ENCODE measurements around the gene RPP25L. TPM values are rescaled to one million over a fixed set of nuclear protein-coding genes. Genes with fewer than 3 reads are reported as not detected.

RPP25L gene
- total and polyA plus RNA-seq, 9 of the 15 experiments (the other 6 are each of a cell fraction or from before 2014, with no cell fraction given): 16.3 to 43.7 (median 29.0) TPM

GRCh38 chr9:34658461-34658860, 46.6 kb upstream of the RPP25L start:
- POLR2A ChIA-PET: no interaction called here
- no peak for FAIRE-seq
- TF ChIP-seq ZNF444 (CRISPR knock-in tag; IDR thresholded peaks at IDR 0.05) (no peak), ZNF75A (CRISPR knock-in tag; IDR thresholded peaks at IDR 0.05) (no peak), ZNF518B (CRISPR knock-in tag; IDR thresholded peaks at IDR 0.05) (no peak), FOS (IDR thresholded peaks at IDR 0.05; ENCODE audit: extremely low read depth, insufficient read length) (no peak), ZNF507 (tag; conservative IDR thresholded peaks at IDR 0.05) (no peak), ETV5 (CRISPR knock-in tag; IDR thresholded peaks at IDR 0.05; ENCODE audit: low read depth) (no peak), TSC22D4 (tag; IDR thresholded peaks at IDR 0.05) (no peak), CCAR2 (IDR thresholded peaks at IDR 0.05; ENCODE audit: low read depth, low read length) (no peak), SREBF1 (IDR thresholded peaks at IDR 0.05; ENCODE audit: borderline replicate concordance, low read depth, low read length) (no peak), FOSL1 (tag; conservative IDR thresholded peaks at IDR 0.05) (no peak), CBX1 (IDR thresholded peaks at IDR 0.05; ENCODE audit: low read depth) (no peak)
- TF ChIP-seq, protein P1, sequence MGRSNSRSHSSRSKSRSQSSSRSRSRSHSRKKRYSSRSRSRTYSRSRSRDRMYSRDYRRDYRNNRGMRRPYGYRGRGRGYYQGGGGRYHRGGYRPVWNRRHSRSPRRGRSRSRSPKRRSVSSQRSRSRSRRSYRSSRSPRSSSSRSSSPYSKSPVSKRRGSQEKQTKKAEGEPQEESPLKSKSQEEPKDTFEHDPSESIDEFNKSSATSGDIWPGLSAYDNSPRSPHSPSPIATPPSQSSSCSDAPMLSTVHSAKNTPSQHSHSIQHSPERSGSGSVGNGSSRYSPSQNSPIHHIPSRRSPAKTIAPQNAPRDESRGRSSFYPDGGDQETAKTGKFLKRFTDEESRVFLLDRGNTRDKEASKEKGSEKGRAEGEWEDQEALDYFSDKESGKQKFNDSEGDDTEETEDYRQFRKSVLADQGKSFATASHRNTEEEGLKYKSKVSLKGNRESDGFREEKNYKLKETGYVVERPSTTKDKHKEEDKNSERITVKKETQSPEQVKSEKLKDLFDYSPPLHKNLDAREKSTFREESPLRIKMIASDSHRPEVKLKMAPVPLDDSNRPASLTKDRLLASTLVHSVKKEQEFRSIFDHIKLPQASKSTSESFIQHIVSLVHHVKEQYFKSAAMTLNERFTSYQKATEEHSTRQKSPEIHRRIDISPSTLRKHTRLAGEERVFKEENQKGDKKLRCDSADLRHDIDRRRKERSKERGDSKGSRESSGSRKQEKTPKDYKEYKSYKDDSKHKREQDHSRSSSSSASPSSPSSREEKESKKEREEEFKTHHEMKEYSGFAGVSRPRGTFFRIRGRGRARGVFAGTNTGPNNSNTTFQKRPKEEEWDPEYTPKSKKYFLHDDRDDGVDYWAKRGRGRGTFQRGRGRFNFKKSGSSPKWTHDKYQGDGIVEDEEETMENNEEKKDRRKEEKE (IDR thresholded peaks at IDR 0.05; ENCODE audit: borderline replicate concordance in 1 of 2, control insufficient read depth in 1 of 2, low read depth in 2 of 2, low read length in 1 of 2): no peak
- TF ChIP-seq, protein P2, sequence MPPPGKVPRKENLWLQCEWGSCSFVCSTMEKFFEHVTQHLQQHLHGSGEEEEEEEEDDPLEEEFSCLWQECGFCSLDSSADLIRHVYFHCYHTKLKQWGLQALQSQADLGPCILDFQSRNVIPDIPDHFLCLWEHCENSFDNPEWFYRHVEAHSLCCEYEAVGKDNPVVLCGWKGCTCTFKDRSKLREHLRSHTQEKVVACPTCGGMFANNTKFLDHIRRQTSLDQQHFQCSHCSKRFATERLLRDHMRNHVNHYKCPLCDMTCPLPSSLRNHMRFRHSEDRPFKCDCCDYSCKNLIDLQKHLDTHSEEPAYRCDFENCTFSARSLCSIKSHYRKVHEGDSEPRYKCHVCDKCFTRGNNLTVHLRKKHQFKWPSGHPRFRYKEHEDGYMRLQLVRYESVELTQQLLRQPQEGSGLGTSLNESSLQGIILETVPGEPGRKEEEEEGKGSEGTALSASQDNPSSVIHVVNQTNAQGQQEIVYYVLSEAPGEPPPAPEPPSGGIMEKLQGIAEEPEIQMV (tag; conservative IDR thresholded peaks at IDR 0.05; ENCODE audit: low read depth): no peak

More at GRCh38 chr9:34658461-34658860, 46.6 kb upstream of the RPP25L start:
- peaks cover 9 to 20% of the 10 kb centered on the region in 2 experiments for H3K4me1 ChIP-seq (replicated peaks in 1 of 2; ENCODE audit: control insufficient read depth in 2 of 2, insufficient read depth in 2 of 2, low read length in 2 of 2)
- H4K20me1 ChIP-seq (replicated peaks; ENCODE audit: control insufficient read depth, insufficient read depth, low read length): no peaks in the 10 kb centered on the region
- no peak overlapping the region for H2AFZ ChIP-seq (ENCODE audit: low read depth, low read length)
- CTCF ChIA-PET (ENCODE audit: low intra/inter-chr PET ratio): no interaction called here
- no peak overlapping the region for H3K9ac ChIP-seq (ENCODE audit: insufficient read depth in 1 of 2, low read depth in 2 of 2, low read length in 2 of 2)
- DNase-seq (ENCODE audit: extremely low read depth in 1 of 4, low spot score in 3 of 4) (no peak), ATAC-seq (no peak)
- H3K4me3 ChIP-seq: no peak overlapping the region
- 79% methylated on average over 13 of the region's 14 CpGs for WGBS (ENCODE audit: insufficient coverage, low coverage, missing lambda C conversion rate)
- H3K79me2 ChIP-seq (ENCODE audit: control insufficient read depth, insufficient read depth, low read length): no peaks in the 10 kb centered on the region
- in situ Hi-C loops (cut with MboI): no loop called here
- H3K9me3 ChIP-seq (replicated peaks; ENCODE audit: control insufficient read depth, insufficient read depth, low read depth, low read length): no peaks in the 10 kb centered on the region
- BruUV-seq (replicated peaks): no TSS peak
- H3K27me3 ChIP-seq (ENCODE audit: control insufficient read depth in 2 of 2, insufficient read depth in 2 of 2, low read length in 2 of 2): no peaks in the 10 kb centered on the region
- H3K27ac ChIP-seq (ENCODE audit: extremely low read depth, low read depth, low read length): no peak overlapping the region
- H3K4me2 ChIP-seq (ENCODE audit: insufficient read depth, low read length): no peak overlapping the region
- H3K9me1 ChIP-seq (ENCODE audit: control insufficient read depth, insufficient read depth, low read length): peaks cover 2% of the 10 kb centered on the region
- intact Hi-C loops (cut with micrococcal nuclease): no loop called here
- H3K36me3 ChIP-seq (ENCODE audit: control insufficient read depth, insufficient read depth, low read length): no peaks in the 10 kb centered on the region

Data from K562 (cell line).